Calu3 (cell line): ENCODE data around the gene TMEM131L. TPM values are rescaled to one million over a fixed set of nuclear protein-coding genes. Genes with fewer than 3 reads are reported as not detected.

ENCODE experiments used
- BruUV-seq: library from RNA; stranded (reverse); fragments of 400-500 nt; replicated peaks from 2 replicates; lab custom pipeline; 2021; lab: Mats Ljungman, UMichigan
- CTCF ChIA-PET: fragments of 300-600 bp; sonication (Branson Sonifier 250); formaldehyde crosslinking; loops from one replicate; lab custom pipeline; 2022; ENCODE audit warnings: antibody characterized with exemption; lab: Charles Lee
- DNase-seq: peaks from one replicate; pipeline ENCODE4 v3.0.0; 2022
- H3K27ac Mint-ChIP-seq: one replicate; pipeline ENCODE4 v1.8.0; 2022; ENCODE audit warnings: mixed read lengths; ENCODE audit not compliant: unreplicated experiment
- H3K27me3 Mint-ChIP-seq: one replicate; pipeline ENCODE4 v1.8.0; 2022; ENCODE audit warnings: mixed read lengths; ENCODE audit not compliant: unreplicated experiment
- H3K36me3 Mint-ChIP-seq: one replicate; pipeline ENCODE4 v1.8.0; 2022; ENCODE audit warnings: mild to moderate bottlenecking, moderate library complexity, mixed read lengths; ENCODE audit not compliant: insufficient read depth, unreplicated experiment
- H3K4me1 Mint-ChIP-seq: one replicate; pipeline ENCODE4 v1.8.0; 2022; ENCODE audit warnings: mild to moderate bottlenecking, low read depth, mixed read lengths; ENCODE audit not compliant: unreplicated experiment
- H3K4me3 Mint-ChIP-seq: one replicate; pipeline ENCODE4 v1.8.0; 2022; ENCODE audit warnings: mild to moderate bottlenecking, low read depth, moderate library complexity, mixed read lengths; ENCODE audit not compliant: unreplicated experiment
- H3K9me3 Mint-ChIP-seq: one replicate; pipeline ENCODE4 v1.8.0; 2022; ENCODE audit warnings: low read depth, mixed read lengths; ENCODE audit not compliant: unreplicated experiment
- CTCF ChIP-seq: fragments of 200-600 bp; IDR thresholded peaks from one replicate; pipeline ENCODE4 v1.8.0; 2022; ENCODE audit warnings: antibody characterized with exemption; ENCODE audit not compliant: unreplicated experiment
- intact Hi-C: fragments of 100-400 bp; cut with micrococcal nuclease; formaldehyde crosslinking; loops from one replicate; pipeline ENCODE4 v1.10.0; 2022; ENCODE audit not compliant: unreplicated experiment
- total RNA-seq: library from RNA; stranded (reverse); gene quantifications from 2 replicates; pipeline ENCODE4 v1.2.3, GENCODE V29; 2022

Gene TMEM131L
- total RNA-seq, 1 experiment from 2014 or later: 9.4 TPM

- BruUV-seq: no TSS peak
- Mint-ChIP-seq H3K27ac (no peak overlapping the region), H3K27me3 (no peaks in the 10 kb centered on the region), H3K36me3 (no peaks in the 10 kb centered on the region), H3K9me3 (no peaks in the 10 kb centered on the region), H3K4me3 (no peak overlapping the region), H3K4me1 (no peaks in the 10 kb centered on the region)
- CTCF ChIA-PET: no interaction called here
- DNase-seq: no peak
- no peak for TF ChIP-seq CTCF
- intact Hi-C loops: no loop called here
Measured at GRCh38 chr4:153537493-153537960, 71.4 kb downstream of the TMEM131L start.

- BruUV-seq: no TSS peak
- no peak for DNase-seq
- H3K4me1 Mint-ChIP-seq: no peaks in the 10 kb centered on the region
- CTCF ChIA-PET: no interaction called here
- intact Hi-C loops: no loop called here
- H3K27me3 Mint-ChIP-seq: no peaks in the 10 kb centered on the region
- no peak overlapping the region for H3K4me3 Mint-ChIP-seq
- TF ChIP-seq CTCF: no peak
- H3K36me3 Mint-ChIP-seq: no peaks in the 10 kb centered on the region
- no peaks in the 10 kb centered on the region for H3K9me3 Mint-ChIP-seq
- H3K27ac Mint-ChIP-seq: no peak overlapping the region
Measured at GRCh38 chr4:153538487-153539357, 72.6 kb downstream of the TMEM131L start.

GRCh38 chr4:153539422-153539821 is 73.3 kb downstream of the TMEM131L start:
- Mint-ChIP-seq H3K4me1 (no peaks in the 10 kb centered on the region), H3K36me3 (no peaks in the 10 kb centered on the region), H3K27me3 (no peaks in the 10 kb centered on the region), H3K4me3 (no peak overlapping the region), H3K27ac (no peak overlapping the region), H3K9me3 (no peaks in the 10 kb centered on the region)
- CTCF ChIA-PET: no interaction called here
- BruUV-seq: no TSS peak
- intact Hi-C loops: no loop called here
- DNase-seq: no peak
- TF ChIP-seq CTCF: no peak

- H3K36me3 Mint-ChIP-seq: no peaks in the 10 kb centered on the region
- H3K9me3 Mint-ChIP-seq: no peaks in the 10 kb centered on the region
- no peaks in the 10 kb centered on the region for H3K27me3 Mint-ChIP-seq
- H3K4me3 Mint-ChIP-seq: no peak overlapping the region
- intact Hi-C loops: no loop called here
- no peak for DNase-seq
- no peak for TF ChIP-seq CTCF
- CTCF ChIA-PET: no interaction called here
- no peak overlapping the region for H3K27ac Mint-ChIP-seq
- no TSS peak for BruUV-seq
- no peaks in the 10 kb centered on the region for H3K4me1 Mint-ChIP-seq
Measured at GRCh38 chr4:153541456-153542096, 75.4 kb downstream of the TMEM131L start.
